HG03280 (cell line): ENCODE measurements around the gene FUT7.
A peak's percentile ranks its signal among the peaks of the same experiment; 100 is the strongest.
"Not testable (repeated sequence)": the region's sequence is repeated elsewhere in the genome, so short reads cannot be mapped to it uniquely, and the experiment has no call there.

Source experiments
- ATAC-seq: cut with Tn5 transposase; IDR thresholded peaks from one replicate; pipeline ENCODE4 v1.9.1; 2021; ENCODE audit warnings: mild to moderate bottlenecking, moderate library complexity; ENCODE audit not compliant: unreplicated experiment

Gene FUT7

DNA sequence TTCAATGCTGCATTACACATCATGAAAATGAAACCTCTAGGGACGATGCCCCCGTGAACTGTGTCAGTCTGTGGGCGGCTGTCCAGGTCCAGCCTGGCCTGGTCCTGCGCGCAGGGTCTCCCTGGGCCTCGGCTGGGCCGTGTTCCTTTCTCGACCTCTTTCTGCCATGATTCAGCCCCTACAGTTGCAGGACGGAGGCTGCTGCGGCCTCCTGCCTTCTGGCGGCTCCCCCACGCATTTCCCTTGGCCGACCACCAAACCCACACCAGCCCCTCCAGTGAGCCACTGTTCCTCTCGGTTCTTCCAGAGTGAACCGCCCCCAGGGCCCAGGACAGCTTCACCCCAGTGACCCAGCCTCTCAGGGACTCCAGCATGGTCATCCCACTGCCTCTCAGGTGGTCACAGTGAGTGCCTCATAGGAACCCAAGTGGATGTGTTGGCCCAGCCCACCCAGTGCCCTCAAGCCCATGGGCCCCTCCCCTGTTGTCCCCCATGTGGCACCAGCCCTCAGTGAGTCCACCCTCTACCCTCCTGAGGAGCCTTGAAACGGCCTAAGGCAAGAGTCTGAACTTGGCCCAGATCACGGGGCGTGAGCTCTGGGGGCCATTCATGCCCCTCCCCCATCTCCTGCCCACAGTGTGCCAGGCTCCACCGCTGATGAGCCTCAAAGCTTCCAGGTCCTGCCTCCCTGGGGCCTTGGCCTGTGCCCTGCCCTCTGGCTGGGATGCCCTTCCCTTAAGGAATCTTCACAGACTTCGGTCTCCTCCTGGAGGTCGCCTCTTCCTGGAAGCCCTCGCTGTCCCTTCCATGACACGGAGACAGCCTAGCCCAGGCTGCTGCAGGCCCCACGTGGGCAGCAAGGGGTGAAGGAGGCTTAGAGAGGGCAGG lies 25.5 kb downstream of the FUT7 start:
- no peak for ATAC-seq

- not testable (repeated sequence) for ATAC-seq
Observed at GRCh38 chr9:137004285-137004684, 27.6 kb downstream of the FUT7 start.

GRCh38 chr9:137002646-137003041 lies 29.2 kb downstream of the FUT7 start:
- no peak for ATAC-seq

DNA sequence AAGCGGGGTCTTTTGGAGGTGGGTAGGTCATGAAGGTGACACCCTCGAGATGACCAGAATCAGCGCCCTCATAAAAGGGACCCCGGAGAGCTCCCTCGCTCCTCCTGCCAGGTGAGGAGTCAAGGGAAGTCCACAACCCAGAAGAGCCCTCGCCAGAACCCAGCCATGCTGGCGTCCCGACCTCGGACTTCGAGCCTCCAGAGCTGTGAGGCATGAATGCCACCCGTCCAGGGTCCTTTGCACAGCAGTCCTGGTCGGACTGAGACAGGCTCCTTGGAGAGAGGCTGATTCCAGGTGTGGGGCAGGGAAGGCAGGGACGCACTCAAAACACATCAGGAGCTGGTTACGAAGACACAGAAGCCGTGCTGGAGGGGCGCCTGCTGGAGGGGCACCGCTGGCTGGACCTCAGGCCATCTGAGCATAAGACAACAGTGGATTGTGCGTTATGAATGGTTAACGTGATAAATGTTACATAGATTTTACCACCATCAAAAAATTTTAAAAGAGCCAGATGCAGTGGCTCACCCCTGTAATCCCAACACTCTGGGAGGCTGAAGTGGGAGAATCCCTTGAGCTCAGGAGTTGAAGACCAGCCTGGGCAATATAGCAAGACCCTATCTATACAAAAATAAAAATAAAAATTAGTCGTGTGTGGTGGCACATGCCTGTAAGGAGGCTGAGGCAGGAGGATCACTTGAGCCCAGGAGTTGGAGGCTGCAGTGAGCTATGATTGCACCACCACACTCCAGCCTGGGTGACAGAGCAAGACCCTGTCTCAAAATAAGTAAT lies 29.8 kb downstream of the FUT7 start:
- ATAC-seq, result no peak

- ATAC-seq, result peak; percentile 70
Observed at GRCh38 chr9:137000177-137000930, 31.5 kb downstream of the FUT7 start.

- no peak for ATAC-seq
Observed at GRCh38 chr9:136997830-136998234, 34.1 kb downstream of the FUT7 start.

DNA sequence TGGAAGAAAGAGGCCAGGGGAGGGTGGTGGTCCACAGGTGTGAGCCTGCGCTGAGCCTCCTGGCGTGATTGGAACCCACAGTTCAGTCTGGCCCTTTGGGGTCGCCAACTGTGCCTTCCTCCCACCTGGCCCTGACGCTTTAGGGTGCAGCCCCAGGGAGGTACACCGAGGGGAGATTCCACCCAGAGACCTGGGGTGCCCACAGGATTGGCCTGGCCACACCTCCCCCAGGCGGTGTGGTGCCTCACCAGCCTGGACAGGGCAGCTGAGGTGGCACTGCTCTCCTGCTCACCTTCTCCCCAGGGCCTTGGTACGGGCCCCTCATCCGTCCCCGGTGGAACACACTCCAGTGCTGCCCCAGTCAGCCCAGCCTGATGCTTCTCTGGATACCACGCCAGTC lies 34.5 kb downstream of the FUT7 start:
- ATAC-seq, result no peak

DNA sequence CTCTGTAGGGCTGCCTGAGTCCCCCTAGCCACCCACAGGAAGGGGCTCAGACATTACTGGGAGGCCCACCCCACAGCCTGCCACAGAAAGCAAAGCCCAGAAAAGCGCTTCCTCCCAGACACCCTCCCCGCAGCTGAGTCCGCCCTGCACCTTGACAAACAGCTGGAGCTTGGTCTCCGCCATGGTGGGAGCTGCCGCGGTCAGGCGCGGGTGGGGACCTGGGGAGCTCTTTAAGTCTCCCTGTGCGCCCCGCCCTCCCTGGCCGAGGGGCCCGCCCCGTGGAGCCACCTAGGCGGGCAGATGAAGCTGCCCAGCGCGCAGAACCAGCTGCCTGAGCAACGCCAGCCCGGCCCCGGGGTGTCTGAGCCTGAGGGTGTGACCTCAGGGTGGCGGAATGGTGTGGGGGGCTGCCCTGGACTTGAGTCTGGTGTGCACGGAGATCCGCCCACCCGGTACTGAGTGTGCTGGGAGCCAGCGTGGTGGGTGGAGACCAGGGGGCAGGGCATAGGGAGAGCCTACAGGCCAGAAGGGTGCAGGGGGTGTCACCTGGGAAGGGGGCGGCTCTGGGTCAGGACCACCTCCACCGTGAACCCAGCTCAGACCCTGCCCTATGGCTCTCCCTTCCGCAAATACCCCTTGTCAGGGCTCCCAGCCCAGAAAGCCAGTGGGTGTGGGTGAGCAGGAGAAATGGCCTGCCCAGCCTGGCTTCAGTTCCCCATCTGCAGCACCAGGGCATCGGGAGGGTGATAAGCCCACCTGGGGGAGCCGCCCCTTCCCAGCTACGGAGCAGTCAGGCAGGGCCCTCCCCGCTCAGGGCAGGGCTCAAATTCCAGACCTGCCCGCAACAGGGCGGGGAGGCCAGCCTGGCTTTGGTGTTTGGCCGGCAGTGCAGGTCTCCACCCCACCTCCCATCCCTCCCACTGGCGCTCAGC lies 35.3 kb downstream of the FUT7 start, which contains the start of gene CLIC3:
CLIC3 (minus strand) TSS at position 208 of the 932 bp plus-strand sequence; CDS start at position 183, 25 bp downstream.
- no peak for ATAC-seq

DNA sequence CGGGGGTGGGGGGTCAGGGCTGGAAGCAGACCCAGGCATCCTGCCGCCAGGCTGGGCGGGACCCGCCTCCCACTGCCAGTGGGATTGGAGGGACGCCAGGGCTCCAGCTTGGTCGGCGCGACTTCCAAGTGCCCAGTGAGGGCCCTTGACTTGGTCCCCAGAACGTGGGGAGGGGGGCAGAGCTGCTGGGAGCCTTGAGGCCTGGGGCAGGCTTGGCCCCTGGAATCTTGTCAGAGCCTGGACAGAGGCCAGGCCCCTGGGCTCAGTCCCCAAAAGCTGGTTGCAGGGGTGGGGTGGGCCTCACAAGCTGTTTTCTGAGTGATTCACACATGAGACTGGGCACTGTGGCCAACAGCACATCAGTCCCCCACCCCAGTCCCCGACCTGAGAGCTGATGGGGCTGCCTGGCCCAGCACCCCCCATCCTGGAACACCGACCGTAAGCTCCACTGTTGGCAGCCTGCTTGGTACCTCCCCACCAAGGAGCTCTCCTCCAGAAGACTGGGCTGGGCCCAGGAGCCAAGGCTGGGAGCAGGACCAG lies 36.0 kb downstream of the FUT7 start:
- no peak for ATAC-seq

GRCh38 chr9:136995362-136995761 lies 36.5 kb downstream of the FUT7 start:
- no peak for ATAC-seq

DNA sequence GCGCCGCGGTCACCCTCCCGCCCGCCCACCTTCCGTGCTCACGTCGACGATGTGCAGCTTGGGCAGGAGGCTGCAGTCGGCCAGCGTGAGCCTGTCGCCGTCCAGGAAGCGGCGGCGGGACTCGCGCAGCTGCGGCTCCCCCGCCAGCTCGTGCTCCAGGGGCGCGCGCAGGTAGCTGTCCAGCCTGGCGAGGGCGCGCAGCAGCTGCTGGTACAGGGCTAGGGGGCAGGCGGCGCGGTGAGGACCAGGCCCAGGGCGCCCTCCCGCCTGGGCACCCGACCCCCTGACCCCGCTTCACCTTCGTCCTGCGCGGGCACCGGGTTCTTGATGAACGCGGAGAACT lies 37.0 kb downstream of the FUT7 start:
- no peak for ATAC-seq

- no peak for ATAC-seq
Observed at GRCh38 chr9:136994180-136994887, 37.6 kb downstream of the FUT7 start.

GRCh38 chr9:136992819-136993369 lies 39.0 kb downstream of the FUT7 start:
- no peak for ATAC-seq

- peak; percentile 84 for ATAC-seq
Observed at GRCh38 chr9:136991993-136992818, 39.7 kb downstream of the FUT7 start, which contains the start of gene PAXX. Gene PAXX (plus strand): TSS chr9:136992422. CDS start chr9:136992444, 22 bp downstream.

DNA sequence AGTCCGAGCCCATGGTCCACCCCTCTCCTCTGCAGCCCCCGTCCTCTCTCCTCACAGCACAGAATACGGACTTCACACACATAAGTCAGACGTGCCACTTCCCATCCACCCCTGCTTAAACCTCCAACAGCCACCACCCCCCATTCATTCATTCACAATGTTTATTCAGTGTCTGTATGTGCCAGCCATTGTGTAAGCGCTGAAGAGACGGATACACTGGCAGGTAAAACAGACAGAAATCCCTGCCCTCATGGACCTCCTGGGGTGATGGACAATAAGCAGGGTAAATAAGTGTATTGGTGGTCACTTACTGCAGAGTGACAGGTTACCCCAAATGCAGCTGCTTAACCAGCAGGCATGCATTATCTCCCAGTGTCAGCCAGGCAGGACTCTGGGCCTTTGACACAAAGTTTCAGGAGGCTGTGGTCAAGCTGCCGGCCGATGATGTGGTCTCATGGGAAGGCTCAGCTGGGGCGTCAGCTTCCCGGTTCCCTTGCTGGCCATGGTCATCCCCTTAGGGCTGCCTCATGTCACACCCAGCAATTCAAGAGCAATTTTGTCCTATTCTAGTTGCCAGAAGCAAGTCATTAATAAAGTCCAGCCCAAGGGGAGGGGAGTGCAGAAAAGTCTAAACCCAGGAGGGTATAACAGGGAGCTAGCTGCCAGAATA lies 41.5 kb downstream of the FUT7 start:
- ATAC-seq, result no peak

DNA sequence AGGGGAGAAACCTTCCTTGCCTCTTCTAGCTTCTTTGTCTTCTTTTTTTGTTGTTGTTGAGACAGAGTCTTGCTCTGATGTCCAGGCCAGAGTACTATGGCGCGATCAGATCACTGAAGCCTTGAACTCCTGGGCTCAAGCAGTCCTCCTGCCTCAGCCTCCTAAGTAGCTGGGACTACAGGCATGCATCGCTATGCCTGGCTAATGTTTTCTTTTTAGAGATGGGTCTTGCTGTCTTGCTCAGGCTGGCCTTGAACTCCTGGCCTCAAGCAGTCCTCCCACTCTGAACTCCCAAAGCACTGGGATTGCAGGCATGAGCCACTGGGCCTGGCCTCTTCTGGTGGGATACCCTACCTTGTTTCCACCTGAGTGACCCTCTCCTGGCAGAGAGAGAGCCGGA lies 43.0 kb downstream of the FUT7 start:
- no peak for ATAC-seq

DNA sequence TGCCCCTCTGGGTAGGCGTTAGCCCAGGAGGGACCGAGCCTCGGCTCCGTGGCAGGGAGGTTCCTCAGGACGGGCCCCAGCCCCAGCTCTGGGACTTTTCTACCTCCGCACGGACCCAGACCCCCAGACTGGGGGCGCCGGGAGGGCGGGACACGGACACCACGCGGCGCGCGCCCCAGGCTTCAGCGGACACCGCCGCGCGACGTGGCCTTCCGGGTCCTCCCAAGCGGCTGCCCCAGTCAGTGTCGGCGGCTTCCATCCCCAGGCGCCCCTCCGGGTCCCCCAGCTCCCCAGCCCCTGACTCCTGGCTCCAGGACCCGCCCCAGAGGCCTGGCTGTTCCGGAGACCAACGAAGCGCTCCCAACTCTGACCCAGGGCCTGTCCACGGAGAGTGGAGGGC lies 46.0 kb downstream of the FUT7 start:
- no peak for ATAC-seq
